Sigmoid colon (tissue), 7 donors: ENCODE results near the gene GPR50. TPM values are rescaled to one million over a fixed set of nuclear protein-coding genes. Genes with fewer than 3 reads are reported as not detected.

ENCODE experiments used
- DNase-seq: peaks from one replicate; pipeline ENCODE4 v3.0.0-alpha.2; 2019
- H3K27ac ChIP-seq, 4 donors: fragments of 200-600 bp; sonication (generic); one replicate each; pipeline ENCODE4 v1.5.1; 2016 to 2019; ENCODE audit warnings: mild to moderate bottlenecking in 1 of 4
- H3K27me3 ChIP-seq, 3 donors: fragments of 200-600 bp; sonication (generic); one replicate each; pipeline ENCODE4 v1.5.1; 2019; ENCODE audit warnings: mild to moderate bottlenecking in 1 of 3
- H3K36me3 ChIP-seq, 4 donors: fragments of 200-600 bp; sonication (generic); one replicate each; pipeline ENCODE4 v1.5.1; 2016 to 2019
- H3K4me1 ChIP-seq, 4 donors: fragments of 200-600 bp; sonication (generic); one replicate each; pipeline ENCODE4 v1.5.1; 2017 to 2019
- H3K4me3 ChIP-seq, 4 donors: fragments of 200-600 bp; sonication (generic); one replicate each; pipeline ENCODE4 v1.5.1; 2017 to 2019; ENCODE audit warnings: mild to moderate bottlenecking in 2 of 4, moderate library complexity in 1 of 4
- H3K9me3 ChIP-seq, 4 donors: fragments of 200-600 bp in 3 of 4; sonication (generic) in 3 of 4; one replicate each; pipeline versions ENCODE4 v1.5.1 to v1.6.1; 2013 to 2019
- EP300 ChIP-seq, 4 donors: sonication (generic); formaldehyde crosslinking; IDR thresholded peaks; one replicate each; pipeline ENCODE4 v1.6.1; 2017; ENCODE audit warnings: antibody characterized with exemption in 4 of 4
- POLR2A ChIP-seq, 2 donors: fragments of 450-650 bp; IDR thresholded peaks; one replicate each; pipeline ENCODE4 v1.6.1; 2016; ENCODE audit warnings: antibody characterized with exemption in 2 of 2, mild to moderate bottlenecking in 2 of 2, moderate library complexity in 2 of 2
- POLR2AphosphoS5 ChIP-seq, 4 donors: sonication (generic); formaldehyde crosslinking; IDR thresholded peaks; one replicate each; pipeline ENCODE4 v1.6.1; 2017; ENCODE audit warnings: antibody characterized with exemption in 4 of 4
- WGBS, 2 donors: extraction: QIAGEN DNeasy Blood & Tissue Kit; methylation state at CpG; one replicate each; pipeline ENCODE4 v1.1.7; 2013; 5-methylcytosine and 5-hydroxymethylcytosine counted together
- intact Hi-C: fragments of 100-400 bp; cut with DNase I; formaldehyde crosslinking; loops from one replicate; pipeline ENCODE4 v1.15.1; 2023
- polyA plus RNA-seq, 3 donors: library from polyadenylated mRNA; stranded (reverse); fragments of 200-250 nt; gene quantifications; one replicate each; pipeline ENCODE4 v1.2.3, GENCODE V29; 2013
- total RNA-seq, 4 donors: library from RNA; depleted of rRNA; stranded (reverse); fragments of >200 nt; gene quantifications; one replicate each; pipeline ENCODE4 v1.1.0, GENCODE V29; 2016
- TF ChIP-seq, protein P1 (sequence below), 4 experiments: fragments of 450-650 bp in 3 of 4; fragments of 200-600 bp in 1 of 4; IDR thresholded peaks; one replicate each; pipeline ENCODE4 v1.5.1; 2016 to 2019; ENCODE audit warnings: antibody characterized with exemption in 4 of 4, mild to moderate bottlenecking in 3 of 4, moderate library complexity in 2 of 4
- donor health status: healthy with polysubstance abuse.
- donor health status: Bipolar disorder and iron deficiency.
- donor health status: healthy.

GPR50 gene
- total and polyA plus RNA-seq, 7 donors = not detected

- intact Hi-C loops = no loop called here
- peaks cover 0 to 14% (median 11%) of the 10 kb centered on the region in 4 donors for H3K4me1 ChIP-seq
- TF ChIP-seq, protein P1, sequence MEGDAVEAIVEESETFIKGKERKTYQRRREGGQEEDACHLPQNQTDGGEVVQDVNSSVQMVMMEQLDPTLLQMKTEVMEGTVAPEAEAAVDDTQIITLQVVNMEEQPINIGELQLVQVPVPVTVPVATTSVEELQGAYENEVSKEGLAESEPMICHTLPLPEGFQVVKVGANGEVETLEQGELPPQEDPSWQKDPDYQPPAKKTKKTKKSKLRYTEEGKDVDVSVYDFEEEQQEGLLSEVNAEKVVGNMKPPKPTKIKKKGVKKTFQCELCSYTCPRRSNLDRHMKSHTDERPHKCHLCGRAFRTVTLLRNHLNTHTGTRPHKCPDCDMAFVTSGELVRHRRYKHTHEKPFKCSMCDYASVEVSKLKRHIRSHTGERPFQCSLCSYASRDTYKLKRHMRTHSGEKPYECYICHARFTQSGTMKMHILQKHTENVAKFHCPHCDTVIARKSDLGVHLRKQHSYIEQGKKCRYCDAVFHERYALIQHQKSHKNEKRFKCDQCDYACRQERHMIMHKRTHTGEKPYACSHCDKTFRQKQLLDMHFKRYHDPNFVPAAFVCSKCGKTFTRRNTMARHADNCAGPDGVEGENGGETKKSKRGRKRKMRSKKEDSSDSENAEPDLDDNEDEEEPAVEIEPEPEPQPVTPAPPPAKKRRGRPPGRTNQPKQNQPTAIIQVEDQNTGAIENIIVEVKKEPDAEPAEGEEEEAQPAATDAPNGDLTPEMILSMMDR (IDR thresholded peaks at IDR 0.05) = no peak
- TF ChIP-seq EP300 (IDR thresholded peaks at IDR 0.05) = no peak
- TF ChIP-seq POLR2A (IDR thresholded peaks at IDR 0.05) = no peak
- TF ChIP-seq POLR2AphosphoS5 (IDR thresholded peaks at IDR 0.05) = no peak
- H3K36me3 ChIP-seq = no peaks in the 10 kb centered on the region
- no peak overlapping the region for H3K4me3 ChIP-seq
- no peak overlapping the region for H3K27ac ChIP-seq
- no peak for DNase-seq
- H3K9me3 ChIP-seq = no peaks in the 10 kb centered on the region
- peaks cover 7 to 47% (median 22%) of the 10 kb centered on the region in 3 donors for H3K27me3 ChIP-seq
- 96 to 97% methylated on average over 18 of the region's 18 CpGs for WGBS, 2 donors
These were observed 4.0 kb downstream of the GPR50 start for GRCh38 chrX:151180400-151180799.

- no peak overlapping the region for H3K4me3 ChIP-seq
- H3K27ac ChIP-seq = no peak overlapping the region
- H3K36me3 ChIP-seq = no peaks in the 10 kb centered on the region
- TF ChIP-seq EP300 (IDR thresholded peaks at IDR 0.05) (no peak), POLR2A (IDR thresholded peaks at IDR 0.05) (no peak), POLR2AphosphoS5 (IDR thresholded peaks at IDR 0.05) (no peak)
- TF ChIP-seq, protein P1 (IDR thresholded peaks at IDR 0.05) = no peak
- peaks cover 0 to 40% (median 17%) of the 10 kb centered on the region in 3 donors for H3K27me3 ChIP-seq
- no peak for DNase-seq
- no peaks in the 10 kb centered on the region for H3K9me3 ChIP-seq
- peaks cover 0 to 14% (median 10%) of the 10 kb centered on the region in 4 donors for H3K4me1 ChIP-seq
- intact Hi-C loops = no loop called here
- WGBS, 2 donors = 75 to 83% methylated on average over 7 of the region's 7 CpGs
These were observed 4.7 kb downstream of the GPR50 start for GRCh38 chrX:151181088-151181487.

DNA sequence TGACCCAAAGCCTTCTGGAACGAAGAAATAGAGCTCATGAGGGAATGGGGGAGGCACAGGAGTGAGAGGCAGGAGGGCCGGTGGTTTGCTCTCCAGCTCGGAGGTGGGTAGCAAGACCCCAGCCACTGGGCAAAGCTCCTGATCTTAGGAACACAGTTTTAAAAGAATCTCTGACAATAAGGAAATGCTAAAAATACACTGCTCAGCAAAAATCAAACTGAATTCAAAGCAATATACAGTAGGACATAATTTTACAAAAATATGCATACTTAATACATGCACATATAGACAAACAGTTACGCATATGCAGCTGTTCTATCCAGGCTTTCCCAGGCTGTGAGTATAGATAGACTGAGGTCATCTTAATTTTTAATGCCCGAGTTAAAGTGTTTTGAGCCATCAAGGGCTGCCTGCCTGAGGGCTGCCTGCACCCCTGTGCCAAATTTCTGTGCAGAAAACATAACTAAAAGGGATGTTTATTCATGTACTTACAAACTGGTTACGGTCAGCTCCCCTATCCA, 6.9 kb downstream of the GPR50 start:
- Histone ChIP-seq H3K36me3 (no peaks in the 10 kb centered on the region), H3K4me1 (peaks cover 0 to 4% (median 2%) of the 10 kb centered on the region in 4 donors), H3K27ac (no peak overlapping the region), H3K27me3 (peaks cover 0 to 18% (median 0%) of the 10 kb centered on the region in 3 donors), H3K4me3 (no peak overlapping the region), H3K9me3 (no peaks in the 10 kb centered on the region)
- no peak for DNase-seq
- intact Hi-C loops = no loop called here
- TF ChIP-seq POLR2A (IDR thresholded peaks at IDR 0.05) = no peak
- TF ChIP-seq, protein P1 (IDR thresholded peaks at IDR 0.05) = no peak
- no peak for TF ChIP-seq EP300 (IDR thresholded peaks at IDR 0.05)
- no peak for TF ChIP-seq POLR2AphosphoS5 (IDR thresholded peaks at IDR 0.05)
- 51 to 52% methylated on average over 6 of the region's 6 CpGs for WGBS, 2 donors

GRCh38 chrX:151183912-151184565, 7.7 kb downstream of the GPR50 start:
- intact Hi-C loops = no loop called here
- no peak for DNase-seq
- Histone ChIP-seq H3K4me1 (no peaks in the 10 kb centered on the region), H3K27ac (no peak overlapping the region), H3K9me3 (no peaks in the 10 kb centered on the region), H3K4me3 (no peak overlapping the region), H3K27me3 (peaks cover 0 to 11% (median 0%) of the 10 kb centered on the region in 3 donors), H3K36me3 (no peaks in the 10 kb centered on the region)
- TF ChIP-seq, protein P1 (IDR thresholded peaks at IDR 0.05) = no peak
- TF ChIP-seq POLR2A (IDR thresholded peaks at IDR 0.05) (no peak), EP300 (IDR thresholded peaks at IDR 0.05) (no peak), POLR2AphosphoS5 (IDR thresholded peaks at IDR 0.05) (no peak)
- WGBS, 2 donors = 10% methylated on average over 14 of the region's 14 CpGs
